Stimulated activated CD4-positive, alpha-beta T cell treated with anti-CD3 and anti-CD28 coated beads, Interleukin-1b, Interleukin-23, amount 100 ng/mL, for 24 hours (primary cell): ENCODE data around the gene RPL22L1.
"Not testable (repeated sequence)": the region's sequence is repeated elsewhere in the genome, so short reads cannot be mapped to it uniquely, and the experiment has no call there.

Experiments
- DNase-seq, 4 experiments: peaks; one replicate each; pipeline ENCODE4 v3.0.0-alpha.2; 2020; ENCODE audit warnings: low read depth in 4 of 4, low spot score in 1 of 4

The RPL22L1 gene

GRCh38 chr3:170878688-170879087 is 8.7 kb upstream of the RPL22L1 start:
- DNase-seq: not testable (repeated sequence)

GRCh38 chr3:170877311-170877710 is 7.3 kb upstream of the RPL22L1 start:
- not testable (repeated sequence) for DNase-seq

- DNase-seq: no peak
These were observed 6.5 kb upstream of the RPL22L1 start for GRCh38 chr3:170876537-170876936.

- no peak for DNase-seq
These were observed 780 bp downstream of the RPL22L1 start for GRCh38 chr3:170869239-170869590.

- DNase-seq: no peak
These were observed 1.3 kb downstream of the RPL22L1 start for GRCh38 chr3:170868577-170869238.

- no peak for DNase-seq
These were observed 2.7 kb downstream of the RPL22L1 start for GRCh38 chr3:170867143-170867937.

- no peak for DNase-seq
These were observed 3.5 kb downstream of the RPL22L1 start for GRCh38 chr3:170866499-170866898.

- no peak for DNase-seq
These were observed 4.5 kb downstream of the RPL22L1 start for GRCh38 chr3:170865209-170866094.

GRCh38 chr3:170864525-170865208 is 5.3 kb downstream of the RPL22L1 start:
- no peak for DNase-seq

GRCh38 chr3:170863816-170864215 is 6.2 kb downstream of the RPL22L1 start:
- DNase-seq: no peak

GRCh38 chr3:170862618-170863374 is 7.2 kb downstream of the RPL22L1 start:
- DNase-seq: no peak

GRCh38 chr3:170858599-170858998 is 11.4 kb downstream of the RPL22L1 start:
- no peak for DNase-seq

- no peak for DNase-seq
These were observed 17.7 kb downstream of the RPL22L1 start for GRCh38 chr3:170852324-170852723.

- no peak for DNase-seq
These were observed 21.6 kb downstream of the RPL22L1 start for GRCh38 chr3:170848292-170848917.

- no peak for DNase-seq
These were observed 25.6 kb downstream of the RPL22L1 start for GRCh38 chr3:170844377-170844776.

GRCh38 chr3:170840291-170840859 is 29.6 kb downstream of the RPL22L1 start:
- DNase-seq: no peak

GRCh38 chr3:170839518-170840100 is 30.4 kb downstream of the RPL22L1 start:
- no peak for DNase-seq

GRCh38 chr3:170836491-170836890 is 33.5 kb downstream of the RPL22L1 start:
- DNase-seq: no peak

- no peak for DNase-seq
These were observed 34.7 kb downstream of the RPL22L1 start for GRCh38 chr3:170835336-170835735.
